OCI-LY3 (cell line): ENCODE results near the gene BCL7A.
"Not testable (repeated sequence)": the region's sequence is repeated elsewhere in the genome, so short reads cannot be mapped to it uniquely, and the experiment has no call there.

Source experiments
- H2AFZ ChIP-seq: fragments of 200-600, 300-600 bp; shearing (Covaris generic); 2 replicates; pipeline ENCODE4 v1.6.0; 2014; ENCODE audit warnings: antibody characterized with exemption, low read depth, low read length
- H3K27ac ChIP-seq: fragments of 200-600, 300-600 bp; sonication (generic); 2 replicates; pipeline ENCODE4 v1.5.1; 2014; ENCODE audit warnings: mild to moderate bottlenecking, low read length, moderate library complexity, mixed read lengths
- H3K27me3 ChIP-seq: fragments of 200-600, 300-600 bp; sonication (generic); 2 replicates; pipeline ENCODE4 v1.6.1; 2014; ENCODE audit warnings: low read depth, low read length, mixed read lengths
- H3K36me3 ChIP-seq: fragments of 200-600, 300-600 bp; sonication (generic); replicated peaks from 2 replicates; pipeline ENCODE3; 2014; ENCODE audit warnings: low read depth, low read length, mixed read lengths
- H3K4me1 ChIP-seq: fragments of 300-600, 200-600 bp; sonication (generic); 2 replicates; pipeline ENCODE4 v1.6.1; 2014; ENCODE audit warnings: low read length, mixed read lengths
- H3K4me2 ChIP-seq: fragments of 200-600, 300-600 bp; sonication (generic); 2 replicates; pipeline ENCODE4 v1.6.1; 2014; ENCODE audit warnings: low read length, mixed read lengths
- H3K4me3 ChIP-seq: fragments of 300-600, 200-600 bp; sonication (generic); 2 replicates; pipeline ENCODE4 v1.5.1; 2014; ENCODE audit warnings: antibody characterized with exemption, mild to moderate bottlenecking, low read length, moderate library complexity
- H3K79me2 ChIP-seq: fragments of 300-600, 200-600 bp; shearing (Covaris generic); 2 replicates; pipeline ENCODE4 v1.6.1; 2014; ENCODE audit warnings: mild to moderate bottlenecking, low read length, mixed read lengths
- H3K9ac ChIP-seq: fragments of 300-600, 200-600 bp; shearing (Covaris generic); 2 replicates; pipeline ENCODE4 v1.6.0; 2014; ENCODE audit warnings: mild to moderate bottlenecking, low read length, moderate library complexity
- H3K9me3 ChIP-seq: fragments of 200-600, 300-600 bp; shearing (Covaris generic); 2 replicates; pipeline ENCODE4 v1.6.1; 2014; ENCODE audit warnings: low read length, mixed read lengths; ENCODE audit not compliant: insufficient read depth
- H4K20me1 ChIP-seq: fragments of 200-600, 300-600 bp; sonication (generic); 2 replicates; pipeline ENCODE4 v1.6.1; 2016; ENCODE audit warnings: low read length, mixed read lengths; ENCODE audit not compliant: insufficient read depth
- EZH2phosphoT487 ChIP-seq: fragments of 200-600 bp; shearing (Covaris generic); IDR thresholded peaks from 2 replicates; pipeline ENCODE4 v1.6.1; 2018; ENCODE audit warnings: antibody characterized with exemption, mixed run types, low read depth
- TF ChIP-seq, protein P1 (sequence below): fragments of 200-600, 300-600 bp; sonication (generic); IDR thresholded peaks from 2 replicates; pipeline ENCODE4 v1.5.1; 2014; ENCODE audit warnings: antibody characterized with exemption, low read length, low read depth

Gene BCL7A

DNA sequence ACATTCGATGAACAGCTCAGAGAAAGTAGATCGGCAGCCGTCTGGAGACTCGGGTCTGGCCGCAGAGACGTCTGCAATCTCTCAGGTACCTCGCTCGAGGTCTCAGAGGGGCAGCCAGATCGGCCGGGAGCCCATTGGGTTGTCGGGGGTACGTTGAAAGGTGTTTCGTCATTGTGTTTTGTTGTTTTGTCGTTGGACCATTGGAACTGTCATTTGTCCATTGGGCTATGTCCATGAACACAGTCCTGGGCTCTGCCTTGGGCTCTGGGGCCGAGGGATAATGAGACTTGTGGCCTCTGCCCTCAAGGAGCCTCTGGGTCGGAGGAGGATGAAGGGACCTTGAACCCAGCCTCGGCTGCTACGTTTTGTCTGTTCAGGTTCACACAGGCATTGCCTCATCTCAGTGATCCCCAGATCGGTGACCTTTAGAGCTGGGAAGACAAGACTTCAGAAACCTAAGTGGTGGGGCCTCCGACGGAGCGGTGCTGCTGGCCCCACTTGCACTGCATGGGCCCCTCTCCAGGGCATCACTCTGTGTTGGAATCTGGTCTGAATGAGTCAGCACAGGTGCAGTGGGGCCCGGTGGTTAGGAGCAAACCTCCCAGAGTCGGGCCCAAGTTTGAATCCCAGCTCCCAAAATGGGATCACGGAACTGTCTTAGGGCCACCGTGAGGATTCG is 33.3 kb downstream of the BCL7A start:
- Histone ChIP-seq H3K79me2 (no peaks in the 10 kb centered on the region), H4K20me1 (peaks cover 4% of the 10 kb centered on the region; the same call in 1 of the 2 replicates), H3K4me2 (no peak overlapping the region), H3K9me3 (no peaks in the 10 kb centered on the region), H3K4me3 (no peak overlapping the region), H2AFZ (no peak overlapping the region), H3K27me3 (no peaks in the 10 kb centered on the region), H3K9ac (no peak overlapping the region), H3K4me1 (no peaks in the 10 kb centered on the region), H3K36me3 (peaks cover 52% of the 10 kb centered on the region), H3K27ac (no peak overlapping the region)
- TF ChIP-seq, protein P1, sequence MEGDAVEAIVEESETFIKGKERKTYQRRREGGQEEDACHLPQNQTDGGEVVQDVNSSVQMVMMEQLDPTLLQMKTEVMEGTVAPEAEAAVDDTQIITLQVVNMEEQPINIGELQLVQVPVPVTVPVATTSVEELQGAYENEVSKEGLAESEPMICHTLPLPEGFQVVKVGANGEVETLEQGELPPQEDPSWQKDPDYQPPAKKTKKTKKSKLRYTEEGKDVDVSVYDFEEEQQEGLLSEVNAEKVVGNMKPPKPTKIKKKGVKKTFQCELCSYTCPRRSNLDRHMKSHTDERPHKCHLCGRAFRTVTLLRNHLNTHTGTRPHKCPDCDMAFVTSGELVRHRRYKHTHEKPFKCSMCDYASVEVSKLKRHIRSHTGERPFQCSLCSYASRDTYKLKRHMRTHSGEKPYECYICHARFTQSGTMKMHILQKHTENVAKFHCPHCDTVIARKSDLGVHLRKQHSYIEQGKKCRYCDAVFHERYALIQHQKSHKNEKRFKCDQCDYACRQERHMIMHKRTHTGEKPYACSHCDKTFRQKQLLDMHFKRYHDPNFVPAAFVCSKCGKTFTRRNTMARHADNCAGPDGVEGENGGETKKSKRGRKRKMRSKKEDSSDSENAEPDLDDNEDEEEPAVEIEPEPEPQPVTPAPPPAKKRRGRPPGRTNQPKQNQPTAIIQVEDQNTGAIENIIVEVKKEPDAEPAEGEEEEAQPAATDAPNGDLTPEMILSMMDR, result no peak

DNA sequence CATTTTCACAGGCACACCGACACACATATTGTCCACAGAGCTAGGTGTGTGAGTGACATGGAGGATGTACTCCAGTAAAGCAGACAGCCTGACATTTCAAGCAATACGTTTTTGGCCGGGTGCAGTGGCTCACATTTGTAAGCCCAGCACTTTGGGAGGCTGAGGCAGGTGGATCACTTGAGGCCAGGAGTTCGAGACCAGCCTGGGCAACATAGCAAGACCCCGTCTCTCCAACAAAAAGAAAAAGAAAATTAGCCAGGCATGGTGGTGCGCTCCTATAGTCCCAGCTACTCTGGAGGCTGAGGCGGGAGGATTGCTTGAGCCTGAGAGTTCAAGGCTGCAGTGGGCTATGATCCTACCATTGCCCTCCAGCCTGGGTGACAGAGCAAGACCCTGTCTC is 34.7 kb downstream of the BCL7A start:
- H3K27ac ChIP-seq, H3K4me3 ChIP-seq, H3K79me2 ChIP-seq, H3K4me1 ChIP-seq, H2AFZ ChIP-seq, H3K9ac ChIP-seq, H4K20me1 ChIP-seq, H3K4me2 ChIP-seq, H3K9me3 ChIP-seq, H3K27me3 ChIP-seq: not testable (repeated sequence)
- H3K36me3 ChIP-seq, result peaks cover 51% of the 10 kb centered on the region

- Histone ChIP-seq H3K4me1 (no peaks in the 10 kb centered on the region), H3K4me2 (no peak overlapping the region), H3K4me3 (no peak overlapping the region), H3K27me3 (no peaks in the 10 kb centered on the region), H3K79me2 (no peaks in the 10 kb centered on the region), H2AFZ (no peak overlapping the region), H4K20me1 (peaks cover 4% of the 10 kb centered on the region; the same call in 1 of the 2 replicates), H3K36me3 (peaks cover 57% of the 10 kb centered on the region), H3K9me3 (no peaks in the 10 kb centered on the region), H3K9ac (no peak overlapping the region), H3K27ac (no peak overlapping the region)
- TF ChIP-seq EZH2phosphoT487, result no peak
- TF ChIP-seq, protein P1, result no peak
These were observed 35.5 kb downstream of the BCL7A start for GRCh38 chr12:122057007-122057735.

GRCh38 chr12:122057769-122058168 is 36.1 kb downstream of the BCL7A start:
- no peak overlapping the region for H3K4me2 ChIP-seq
- H2AFZ ChIP-seq, result no peak overlapping the region
- H3K36me3 ChIP-seq, result peaks cover 55% of the 10 kb centered on the region
- H3K27ac ChIP-seq, result no peak overlapping the region
- H3K9me3 ChIP-seq, result no peaks in the 10 kb centered on the region
- no peaks in the 10 kb centered on the region for H3K4me1 ChIP-seq
- no peaks in the 10 kb centered on the region for H3K79me2 ChIP-seq
- H3K9ac ChIP-seq, result no peak overlapping the region
- H3K27me3 ChIP-seq, result no peaks in the 10 kb centered on the region
- H3K4me3 ChIP-seq, result no peak overlapping the region
- no peak for TF ChIP-seq EZH2phosphoT487
- TF ChIP-seq, protein P1, result no peak
- H4K20me1 ChIP-seq, result peaks cover 4% of the 10 kb centered on the region; the same call in 1 of the 2 replicates
